GM19193 (cell line): ENCODE measurements around the gene GSG1L.

Experiments used
- POLR2A ChIP-seq: IDR thresholded peaks from 4 replicates; pipeline ENCODE4 v1.6.1; 2011; ENCODE audit not compliant: insufficient read depth, insufficient read length; ENCODE audit errors: extremely low read depth

The GSG1L gene

GRCh38 chr16:28063591-28064061 is at the start of gene GSG1L:
Gene GSG1L (minus strand): TSS chr16:28063714. CDS start chr16:28063424, 290 bp downstream.
- TF ChIP-seq POLR2A: no peak

- no peak for TF ChIP-seq POLR2A
Measured at GRCh38 chr16:28112908-28113307, 49.4 kb upstream of the GSG1L start.

- TF ChIP-seq POLR2A: no peak
Measured at GRCh38 chr16:28110977-28111376, 47.5 kb upstream of the GSG1L start.

- no peak for TF ChIP-seq POLR2A
Measured at GRCh38 chr16:28110479-28110878, 47.0 kb upstream of the GSG1L start.

- TF ChIP-seq POLR2A: no peak
Measured at GRCh38 chr16:28110074-28110473, 46.6 kb upstream of the GSG1L start.

GRCh38 chr16:28108590-28109247 is 45.2 kb upstream of the GSG1L start:
- TF ChIP-seq POLR2A: no peak

GRCh38 chr16:28107232-28107631 is 43.7 kb upstream of the GSG1L start:
- no peak for TF ChIP-seq POLR2A

GRCh38 chr16:28106467-28107215 is 43.1 kb upstream of the GSG1L start:
- TF ChIP-seq POLR2A: no peak

- TF ChIP-seq POLR2A: no peak
Measured at GRCh38 chr16:28105954-28106353, 42.4 kb upstream of the GSG1L start.

- TF ChIP-seq POLR2A: no peak
Measured at GRCh38 chr16:28105297-28105696, 41.8 kb upstream of the GSG1L start.

- no peak for TF ChIP-seq POLR2A
Measured at GRCh38 chr16:28104404-28104803, 40.9 kb upstream of the GSG1L start.

- TF ChIP-seq POLR2A: no peak
Measured at GRCh38 chr16:28103516-28104170, 40.1 kb upstream of the GSG1L start.

- TF ChIP-seq POLR2A: no peak
Measured at GRCh38 chr16:28101533-28101890, 38.0 kb upstream of the GSG1L start.

- no peak for TF ChIP-seq POLR2A
Measured at GRCh38 chr16:28100810-28101532, 37.5 kb upstream of the GSG1L start.
